K562 (cell line): Measurements from ENCODE around the gene RANBP3. TPM values are rescaled to one million over a fixed set of nuclear protein-coding genes. Genes with fewer than 3 reads are reported as not detected.

ENCODE experiments used
- ATAC-seq: fragments of 200-7000 bp; cut with Tn5 transposase; 3 replicates; pipeline ENCODE4 v1.9.1; 2020; ENCODE audit warnings: moderate library complexity
- BruUV-seq: library from RNA; stranded (reverse); fragments of 400-500 nt; replicated peaks from 2 replicates; lab custom pipeline; 2021; lab: Mats Ljungman, UMichigan
- CTCF ChIA-PET: fragments of 300-600 bp; formaldehyde crosslinking; extraction: SDS; loops from one replicate; lab custom pipeline; 2021; ENCODE audit warnings: low intra/inter-chr PET ratio; lab: Yijun Ruan, JAX
- POLR2A ChIA-PET: fragments of 300-600, 350-650 bp; sonication (Branson Sonifier 250); formaldehyde crosslinking; extraction: SDS; loops from one replicate; lab custom pipeline; 2021; ENCODE audit warnings: antibody characterized with exemption, inconsistent platforms; lab: Yijun Ruan, JAX
- DNase-seq, 4 experiments: peaks; one replicate each; pipeline versions ENCODE4 v3.0.0 to v3.0.0-alpha.2; 2011 to 2018; ENCODE audit warnings: low spot score in 3 of 4, mixed read lengths in 3 of 4; ENCODE audit errors: extremely low read depth in 1 of 4
- FAIRE-seq: peaks from 2 replicates; lab custom pipeline; 2011; peaks lifted over from hg19 to GRCh38; lab: Jason Lieb, UNC
- H2AFZ ChIP-seq: 2 replicates; pipeline ENCODE4 v1.6.0; 2011; ENCODE audit warnings: low read depth, low read length, control low read depth, inconsistent platforms
- H3K27ac ChIP-seq: fragments of 200-600 bp; 3 replicates; pipeline ENCODE4 v1.8.0; 2011; ENCODE audit warnings: low read depth, mild to moderate bottlenecking, control low read depth, inconsistent platforms, low read length, moderate library complexity, mixed read lengths; ENCODE audit errors: extremely low read depth
- H3K27me3 ChIP-seq, 2 experiments: fragments of 300-600 bp in 1 of 2; 2 replicates in 1 of 2; 3 replicates in 1 of 2; pipeline versions ENCODE4 v1.6.0 to v1.8.0; 2011; ENCODE audit warnings: inconsistent platforms in 2 of 2, low read length in 2 of 2, mild to moderate bottlenecking in 1 of 2, mixed read lengths in 1 of 2, moderate library complexity in 1 of 2; ENCODE audit not compliant: control insufficient read depth in 2 of 2, insufficient read depth in 2 of 2
- H3K36me3 ChIP-seq: fragments of 300-600 bp; 3 replicates; pipeline ENCODE4 v1.8.0; 2011; ENCODE audit warnings: mild to moderate bottlenecking, low read length, inconsistent platforms; ENCODE audit not compliant: control insufficient read depth, insufficient read depth
- H3K4me1 ChIP-seq, 2 experiments: fragments of 200-600 bp in 1 of 2; replicated peaks in 1 of 2; 2 replicates in 1 of 2; 3 replicates in 1 of 2; pipeline versions ENCODE4 v1.5.1 to v1.8.0; 2011; ENCODE audit warnings: inconsistent platforms in 2 of 2, low read length in 2 of 2, mild to moderate bottlenecking in 1 of 2, mixed read lengths in 1 of 2, moderate library complexity in 1 of 2; ENCODE audit not compliant: control insufficient read depth in 2 of 2, insufficient read depth in 2 of 2
- H3K4me2 ChIP-seq: 2 replicates; pipeline ENCODE4 v1.6.1; 2011; ENCODE audit warnings: low read length, control low read depth, inconsistent platforms, mixed read lengths; ENCODE audit not compliant: insufficient read depth
- H3K4me3 ChIP-seq: fragments of 200-600 bp; sonication (generic), shearing (Covaris generic); 2 replicates; pipeline ENCODE4 v1.5.1; 2016; ENCODE audit warnings: control low read depth, inconsistent platforms
- H3K79me2 ChIP-seq: fragments of 200-600 bp; 3 replicates; pipeline ENCODE4 v1.8.0; 2011; ENCODE audit warnings: low read length, inconsistent platforms; ENCODE audit not compliant: control insufficient read depth, insufficient read depth
- H3K9ac ChIP-seq, 2 experiments: 2 replicates each; pipeline versions ENCODE4 v1.6.0 to v1.6.1; 2011; ENCODE audit warnings: low read depth in 2 of 2, low read length in 2 of 2, control low read depth in 1 of 2, inconsistent platforms in 1 of 2, mild to moderate bottlenecking in 1 of 2, mixed read lengths in 1 of 2; ENCODE audit not compliant: insufficient read depth in 1 of 2
- H3K9me1 ChIP-seq: one replicate; pipeline ENCODE4 v1.6.0; 2011; ENCODE audit warnings: inconsistent platforms, mild to moderate bottlenecking, low read length, moderate library complexity; ENCODE audit not compliant: control insufficient read depth, insufficient read depth
- H3K9me3 ChIP-seq: replicated peaks from 2 replicates; pipeline ENCODE4 v1.5.1; 2011; ENCODE audit warnings: low read depth, low read length, inconsistent platforms; ENCODE audit not compliant: control insufficient read depth, insufficient read depth
- H4K20me1 ChIP-seq: replicated peaks from 2 replicates; pipeline ENCODE4 v1.6.1; 2011; ENCODE audit warnings: low read length, inconsistent platforms, mixed read lengths; ENCODE audit not compliant: control insufficient read depth, insufficient read depth
- CEBPB ChIP-seq: fragments of 450-650 bp; IDR thresholded peaks from 2 replicates; pipeline ENCODE4 v1.6.1; 2016; ENCODE audit warnings: missing genetic modification characterization, missing compliant biosample characterization
- CEBPG ChIP-seq, 3 experiments: fragments of 200-800 bp in 1 of 3; sonication (Bioruptor generic) in 1 of 3; sonication (generic) in 1 of 3; formaldehyde crosslinking in 1 of 3; IDR thresholded peaks in 2 of 3; conservative IDR thresholded peaks in 1 of 3; 2 replicates each; pipeline versions ENCODE4 v1.6.1 to v1.8.0; 2016 to 2022; ENCODE audit warnings: missing compliant biosample characterization in 2 of 3, missing genetic modification characterization in 2 of 3, mild to moderate bottlenecking in 1 of 3, missing genetic modification reagents in 1 of 3
- PHF8 ChIP-seq: fragments of 200-600 bp; sonication (generic); IDR thresholded peaks from 2 replicates; pipeline ENCODE4 v1.6.1; 2012; ENCODE audit warnings: mixed run types, mild to moderate bottlenecking, inconsistent platforms, low read length, moderate library complexity, borderline replicate concordance
- RB1 ChIP-seq: fragments of 450-650 bp; IDR thresholded peaks from 2 replicates; pipeline ENCODE4 v1.6.1; 2017; ENCODE audit warnings: low read depth, mild to moderate bottlenecking
- TRIM24 ChIP-seq, 2 experiments: fragments of 450-650 bp; IDR thresholded peaks; 2 replicates each; pipeline ENCODE4 v1.6.1; 2016
- ZNF41 ChIP-seq: fragments of 250-450 bp; sonication (Bioruptor Pico); conservative IDR thresholded peaks from 2 replicates; pipeline ENCODE4 v1.4.0; 2020; ENCODE audit warnings: mild to moderate bottlenecking
- WGBS: fragments of 100-300 bp; shearing (Covaris generic); methylation state at CpG from one replicate; pipeline ENCODE4 v1.1.6; 2016; ENCODE audit warnings: low coverage, mixed read lengths; ENCODE audit not compliant: insufficient coverage; ENCODE audit errors: missing lambda C conversion rate; 5-methylcytosine and 5-hydroxymethylcytosine counted together
- in situ Hi-C: fragments of 300-500 bp; cut with MboI; formaldehyde crosslinking; loops from 4 replicates; pipeline ENCODE4 v1.15.0; 2018; ENCODE audit warnings: inconsistent platforms, mixed read lengths
- intact Hi-C: fragments of 100-400 bp; cut with micrococcal nuclease; formaldehyde crosslinking; loops from 2 replicates; pipeline ENCODE4 v1.14.2; 2022
- polyA plus RNA-seq, 8 experiments: library from polyadenylated mRNA; depleted of rRNA in 4 of 8; stranded (reverse) in 5 of 8; unstranded in 3 of 8; fragments of >200 nt; fragmentation: Nextera tagmentation in 2 of 8; fragmentation: Illumina TruSeq in 1 of 8; extraction: Ambion mirVana in 2 of 8; extraction: Trizol in 1 of 8; gene quantifications; 2 replicates each; pipeline versions ENCODE4 v1.2.1 to v1.2.3, GENCODE V29; 2011 to 2014; ENCODE audit warnings: inconsistent platforms in 1 of 8, missing spikeins in 1 of 8
- total RNA-seq, 7 experiments: library from RNA; depleted of rRNA in 6 of 7; stranded (reverse); fragments of >200 nt in 6 of 7; fragmentation: Illumina TruSeq in 2 of 7; extraction: Trizol in 2 of 7; gene quantifications; 2 replicates each; pipeline versions ENCODE4 v1.2.1 to v1.2.3, GENCODE V29; 2011 to 2021; ENCODE audit warnings: low replicate concordance in 1 of 7

The RANBP3 gene
- total and polyA plus RNA-seq, 9 of the 15 experiments (the other 6 are each of a cell fraction or from before 2014, with no cell fraction given) = 0.90 to 95.1 (median 63.2) TPM

DNA sequence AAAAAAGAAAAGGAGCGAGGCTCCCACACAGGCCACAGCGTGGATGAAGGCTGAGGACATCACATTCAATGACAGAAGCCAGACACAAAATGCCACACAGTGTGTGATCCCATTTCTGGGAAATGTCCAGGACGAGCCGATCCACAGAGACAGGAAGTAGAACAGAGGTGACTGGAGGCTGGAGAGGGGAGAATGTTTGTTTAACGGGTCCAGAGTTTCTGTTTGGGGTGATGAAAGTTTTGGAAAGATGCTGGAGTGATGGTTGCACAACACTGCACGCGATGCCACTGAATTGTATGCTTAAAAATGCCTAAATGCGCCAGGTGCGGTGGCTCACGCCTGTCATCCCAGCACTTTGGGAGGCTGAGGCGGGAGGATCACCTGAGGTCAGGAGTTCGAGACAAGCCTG, 107.0 kb downstream of the RANBP3 start:
- Histone ChIP-seq H3K79me2 (no peaks in the 10 kb centered on the region), H3K36me3 (no peaks in the 10 kb centered on the region), H3K9ac (no peak overlapping the region), H3K4me3 (no peak overlapping the region), H3K27ac (no peak overlapping the region), H3K4me1 (peaks cover 0 to 7% of the 10 kb centered on the region in 2 experiments; a peak in 2 of 5 replicates), H3K9me1 (no peaks in the 10 kb centered on the region), H2AFZ (no peak overlapping the region), H3K4me2 (no peak overlapping the region), H3K9me3 (no peaks in the 10 kb centered on the region)
- ATAC-seq = no peak
- ChIA-PET POLR2A (interaction anchor here (0.6 to 0.7 kb wide), 2 partner anchors 12 to 83 kb away, joined by 3 read pairs; no protein-coding TSS in a partner anchor), CTCF (no interaction called here)
- WGBS = 18% methylated on average over 12 of the region's 12 CpGs
- peak in 1 of 4 experiments; percentile 3 for DNase-seq
- intact Hi-C loops (no loop called here), in situ Hi-C loops (no loop called here)
- FAIRE-seq = no peak
- no peak for TF ChIP-seq RB1
- TF ChIP-seq CEBPG (CRISPR knock-in tag; IDR thresholded peaks at IDR 0.05) = peak; percentile 57
- peak; percentile 58 to 88 for TF ChIP-seq CEBPG (tag; conservative IDR thresholded peaks at IDR 0.05 in 1 of 2, IDR thresholded peaks at IDR 0.05 in 1 of 2)
- no peak for TF ChIP-seq ZNF41 (CRISPR knock-in tag)
- peak; percentile 64; the same call in 1 of the 2 replicates for TF ChIP-seq CEBPB (tag)
- no peak for TF ChIP-seq PHF8
- peak; percentile 66 to 86; a peak in 2 of 4 replicates for TF ChIP-seq TRIM24 (IDR thresholded peaks at IDR 0.05)
- TF ChIP-seq, all 486 proteins: peak for 3
- Histone ChIP-seq H3K27me3 (peaks cover 2 to 14% of the 10 kb centered on the region in 2 experiments; a peak in 2 of 5 replicates), H4K20me1 (no peaks in the 10 kb centered on the region)
- no TSS peak for BruUV-seq
